ENCODE data around the gene HYOU1.
"Not testable (repeated sequence)": the region's sequence is repeated elsewhere in the genome, so short reads cannot be mapped to it uniquely, and the experiment has no call there.

HYOU1 gene

GRCh38 chr11:119087123-119087522 is 30.1 kb upstream of the HYOU1 start:
- FAIRE-seq = no peak

GRCh38 chr11:119085437-119085847 is 28.4 kb upstream of the HYOU1 start:
- no peak for FAIRE-seq

GRCh38 chr11:119084663-119085436 is 27.8 kb upstream of the HYOU1 start, which contains the start of gene HMBS:
TSS of gene HMBS (plus strand) at chr11:119084881. CDS start at chr11:119085034, 153 bp downstream.
- FAIRE-seq = peak; percentile 93

- no peak for FAIRE-seq
These were observed 24.8 kb upstream of the HYOU1 start for GRCh38 chr11:119081682-119082260.

- FAIRE-seq = no peak
These were observed 21.8 kb upstream of the HYOU1 start for GRCh38 chr11:119078675-119079420.

GRCh38 chr11:119077839-119078238 is 20.8 kb upstream of the HYOU1 start:
- FAIRE-seq = no peak

GRCh38 chr11:119067371-119068222 is 10.6 kb upstream of the HYOU1 start, which contains the start of gene VPS11:
TSS of gene VPS11 (plus strand) at chr11:119067818. CDS start at chr11:119067824, 6 bp downstream.
- peak; percentile 90 for FAIRE-seq

GRCh38 chr11:119065369-119065768 is 8.4 kb upstream of the HYOU1 start:
- FAIRE-seq = no peak

- no peak for FAIRE-seq
These were observed 5.8 kb upstream of the HYOU1 start for GRCh38 chr11:119062779-119063178.

- FAIRE-seq = no peak
These were observed 4.3 kb upstream of the HYOU1 start for GRCh38 chr11:119061256-119061655.

- FAIRE-seq = not testable (repeated sequence)
These were observed 2.1 kb upstream of the HYOU1 start for GRCh38 chr11:119059128-119059527.

- FAIRE-seq = no peak
These were observed 495 bp downstream of the HYOU1 start for GRCh38 chr11:119056421-119056999.

- FAIRE-seq = no peak
These were observed 1.1 kb downstream of the HYOU1 start for GRCh38 chr11:119055901-119056300.

GRCh38 chr11:119054418-119054817 is 2.6 kb downstream of the HYOU1 start:
- no peak for FAIRE-seq

GRCh38 chr11:119052163-119052814 is 4.7 kb downstream of the HYOU1 start:
- no peak for FAIRE-seq

- no peak for FAIRE-seq
These were observed 5.4 kb downstream of the HYOU1 start for GRCh38 chr11:119051440-119052162.

GRCh38 chr11:119049081-119049480 is 7.9 kb downstream of the HYOU1 start:
- FAIRE-seq = no peak

- no peak for FAIRE-seq
These were observed 8.4 kb downstream of the HYOU1 start for GRCh38 chr11:119048644-119049043.

- no peak for FAIRE-seq
These were observed 9.8 kb downstream of the HYOU1 start for GRCh38 chr11:119047205-119047604.

GRCh38 chr11:119046489-119046888 is 10.5 kb downstream of the HYOU1 start:
- FAIRE-seq = no peak

GRCh38 chr11:119044708-119045107 is 12.3 kb downstream of the HYOU1 start:
- no peak for FAIRE-seq

Data from G401.6 (cell line).